GM10248 (cell line): ENCODE measurements around the gene HIBCH.
"Not testable (repeated sequence)": the region's sequence is repeated elsewhere in the genome, so short reads cannot be mapped to it uniquely, and the experiment has no call there.

Experiments
- CTCF ChIA-PET: fragments of 300-600 bp; sonication (Branson Sonifier 250); formaldehyde crosslinking; extraction: SDS; loops from one replicate; lab custom pipeline; 2021; ENCODE audit warnings: antibody characterized with exemption; lab: Yijun Ruan, JAX
- POLR2A ChIA-PET: fragments of 350-650 bp; sonication (Branson Sonifier 250); formaldehyde crosslinking; extraction: SDS; loops from one replicate; lab custom pipeline; 2020; ENCODE audit warnings: antibody characterized with exemption; lab: Yijun Ruan, JAX
- DNase-seq: peaks from one replicate; pipeline ENCODE4 v3.0.0; 2012; ENCODE audit errors: extremely low spot score
- TF ChIP-seq, protein P1 (sequence below): IDR thresholded peaks from 2 replicates; pipeline ENCODE4 v1.5.1; 2012; ENCODE audit warnings: mild to moderate bottlenecking, low read depth; ENCODE audit errors: extremely low read depth, missing control alignments, control extremely low read depth

Gene HIBCH

DNA sequence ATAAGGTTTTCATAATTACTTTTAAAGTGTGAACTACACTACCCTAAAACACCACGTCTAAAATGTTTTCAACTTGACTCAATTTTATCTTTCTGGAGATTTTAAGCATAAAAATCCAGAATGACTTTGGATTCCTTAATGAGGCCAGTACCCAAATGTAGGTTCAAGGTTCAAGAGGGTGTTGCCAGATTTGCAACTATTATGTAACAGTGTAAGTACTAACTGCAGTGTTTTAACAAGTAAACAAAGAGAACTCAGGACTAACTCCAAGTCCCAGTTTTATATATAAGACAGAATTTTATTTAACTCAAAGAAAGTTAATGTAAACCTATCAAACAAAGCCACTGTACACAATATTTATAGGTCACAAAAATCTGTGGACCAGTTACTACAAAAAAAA lies 5.7 kb downstream of the HIBCH start:
- CTCF ChIA-PET = interaction anchor here (1.2 kb wide), 2 partner anchors 51 to 225 kb away, joined by 3 to 4 read pairs; no protein-coding TSS in a partner anchor
- POLR2A ChIA-PET = interaction anchor here (0.7 kb wide), 1 partner anchor 275 kb away, joined by 5 read pairs; no protein-coding TSS in a partner anchor
- TF ChIP-seq, protein P1, sequence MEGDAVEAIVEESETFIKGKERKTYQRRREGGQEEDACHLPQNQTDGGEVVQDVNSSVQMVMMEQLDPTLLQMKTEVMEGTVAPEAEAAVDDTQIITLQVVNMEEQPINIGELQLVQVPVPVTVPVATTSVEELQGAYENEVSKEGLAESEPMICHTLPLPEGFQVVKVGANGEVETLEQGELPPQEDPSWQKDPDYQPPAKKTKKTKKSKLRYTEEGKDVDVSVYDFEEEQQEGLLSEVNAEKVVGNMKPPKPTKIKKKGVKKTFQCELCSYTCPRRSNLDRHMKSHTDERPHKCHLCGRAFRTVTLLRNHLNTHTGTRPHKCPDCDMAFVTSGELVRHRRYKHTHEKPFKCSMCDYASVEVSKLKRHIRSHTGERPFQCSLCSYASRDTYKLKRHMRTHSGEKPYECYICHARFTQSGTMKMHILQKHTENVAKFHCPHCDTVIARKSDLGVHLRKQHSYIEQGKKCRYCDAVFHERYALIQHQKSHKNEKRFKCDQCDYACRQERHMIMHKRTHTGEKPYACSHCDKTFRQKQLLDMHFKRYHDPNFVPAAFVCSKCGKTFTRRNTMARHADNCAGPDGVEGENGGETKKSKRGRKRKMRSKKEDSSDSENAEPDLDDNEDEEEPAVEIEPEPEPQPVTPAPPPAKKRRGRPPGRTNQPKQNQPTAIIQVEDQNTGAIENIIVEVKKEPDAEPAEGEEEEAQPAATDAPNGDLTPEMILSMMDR = no peak
- DNase-seq = no peak

DNA sequence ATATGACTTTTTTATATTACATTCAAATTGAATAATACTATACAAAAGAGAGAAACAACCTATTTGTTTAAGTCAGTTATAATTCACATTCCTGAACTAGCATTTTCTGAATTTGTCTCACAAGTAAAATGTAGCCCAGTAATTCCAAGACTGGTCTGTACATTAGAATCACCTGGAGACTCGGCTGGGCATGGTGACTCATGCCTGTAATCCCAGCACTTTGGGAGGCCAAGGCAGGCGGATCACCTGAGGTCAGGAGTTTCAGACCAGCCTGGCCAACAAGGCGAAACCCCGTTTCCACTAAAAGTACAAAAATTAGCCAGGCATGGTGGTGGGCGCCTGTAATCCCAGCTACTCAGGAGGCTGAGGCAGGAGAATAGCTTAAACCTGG lies 7.0 kb downstream of the HIBCH start:
- CTCF ChIA-PET = interaction anchor here (1.0 kb wide), 2 partner anchors 8 to 67 kb away, joined by 3 to 4 read pairs; no protein-coding TSS in a partner anchor
- POLR2A ChIA-PET, DNase-seq: not testable (repeated sequence)

DNA sequence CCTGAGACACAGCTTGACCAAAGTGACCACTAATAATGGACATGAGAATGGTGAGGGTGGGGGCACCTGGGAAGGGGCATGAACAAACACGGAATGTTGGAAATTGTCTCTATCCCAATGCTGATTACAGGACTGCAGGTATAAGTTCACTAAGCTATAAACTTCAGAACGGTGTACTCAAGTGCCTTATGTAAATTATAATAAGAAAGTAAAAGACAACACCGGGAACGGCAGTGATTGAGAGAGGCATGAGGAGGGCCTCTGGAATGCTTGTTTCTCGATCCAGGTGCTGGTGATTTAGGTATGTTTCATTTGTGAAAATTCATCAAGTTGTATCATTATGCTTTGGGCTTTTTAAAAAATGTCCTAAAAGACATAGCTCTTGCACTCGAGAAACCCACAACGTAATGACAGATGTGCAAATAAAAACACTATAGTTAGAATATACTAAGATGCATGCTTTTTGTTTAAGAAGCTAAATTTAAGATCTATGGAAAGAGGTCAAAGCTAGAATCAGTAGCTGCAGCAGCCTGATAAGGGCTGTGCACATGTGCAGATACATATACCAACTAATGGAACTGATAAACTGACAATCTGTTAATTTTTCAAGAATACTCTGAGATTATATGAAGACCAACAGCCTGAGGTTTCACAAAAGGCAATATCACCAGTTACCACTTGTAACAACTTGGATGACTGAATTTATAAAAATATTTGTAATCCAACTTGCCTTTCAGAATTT lies 7.6 kb downstream of the HIBCH start:
- DNase-seq = no peak
- POLR2A ChIA-PET = no interaction called here
- CTCF ChIA-PET = interaction anchor here (1.0 kb wide), 3 partner anchors 8 to 636 kb away, joined by 3 to 4 read pairs (median 3); no protein-coding TSS in a partner anchor

DNA sequence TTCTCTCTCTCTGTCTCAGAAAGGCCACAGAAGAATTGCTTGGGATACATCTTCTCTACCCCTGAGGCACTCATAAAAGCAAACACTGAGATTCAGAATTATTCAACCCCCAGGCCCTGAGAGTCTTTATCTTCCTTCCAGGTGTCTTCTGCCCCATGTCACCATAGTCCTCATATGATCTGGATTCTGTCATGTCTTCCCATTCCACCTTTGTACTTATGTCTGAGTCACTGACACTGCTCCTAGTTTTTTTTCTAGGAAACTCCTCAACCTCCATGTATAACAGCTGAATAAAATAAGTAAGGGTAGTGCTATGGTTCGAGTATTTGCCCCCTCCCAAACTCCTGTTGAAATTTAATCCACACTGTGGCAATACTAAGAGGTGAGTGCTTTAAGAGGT lies 11.6 kb downstream of the HIBCH start:
- TF ChIP-seq, protein P1 = no peak
- POLR2A ChIA-PET = interaction anchor here (0.5 kb wide), 1 partner anchor 572 kb away, joined by 7 read pairs; no protein-coding TSS in a partner anchor
- no peak for DNase-seq
- CTCF ChIA-PET = interaction anchor here (1.2 to 2.2 kb wide), 3 partner anchors 11 to 219 kb away, joined by 3 to 6 read pairs (median 6); partner anchors contain the start of gene HIBCH

More for the DNA sequence above, 7.6 kb downstream of the HIBCH start:
- TF ChIP-seq, protein P1 = no peak

DNA sequence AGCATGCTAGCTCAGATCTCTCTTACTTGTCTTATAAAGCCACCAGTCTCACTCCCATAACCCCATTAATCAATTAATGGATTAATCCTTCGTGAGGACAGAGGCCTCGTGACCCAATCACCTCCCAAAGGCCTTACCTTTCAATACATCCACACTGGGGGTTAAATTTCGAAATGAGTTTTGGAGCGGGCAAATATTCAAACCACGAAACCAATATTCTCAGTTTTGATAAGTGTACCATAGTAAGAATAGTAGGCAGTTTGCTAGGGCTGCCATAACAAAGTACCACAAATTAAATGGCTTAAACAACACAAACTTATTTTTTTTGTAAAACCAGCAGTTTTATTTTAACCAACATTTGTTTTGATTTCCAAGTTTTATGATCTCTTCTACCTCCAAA lies 15.2 kb downstream of the HIBCH start:
- TF ChIP-seq, protein P1 = no peak

DNA sequence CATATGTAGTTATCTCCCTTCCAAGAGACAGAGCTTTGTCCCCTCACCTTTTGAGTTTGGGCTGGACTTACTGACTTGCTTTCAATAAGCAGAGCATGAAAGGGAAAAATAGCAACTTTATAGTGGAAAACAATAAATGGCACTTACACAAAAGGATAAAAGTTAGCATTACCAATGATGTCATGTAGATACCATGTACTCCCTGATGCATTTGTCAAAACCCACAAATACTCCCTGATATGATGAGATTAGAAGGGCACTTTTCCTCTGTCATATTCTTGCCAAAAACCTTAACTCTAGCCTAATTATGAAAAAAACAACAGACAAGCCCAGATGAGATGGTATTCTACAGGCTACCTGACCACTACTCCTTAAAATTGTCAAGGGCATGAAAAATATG lies 16.0 kb downstream of the HIBCH start:
- no peak for DNase-seq
- ChIA-PET CTCF (interaction anchor here (1.1 kb wide), 1 partner anchor 11 kb away, joined by 3 read pairs; no protein-coding TSS in a partner anchor), POLR2A (no interaction called here)
- TF ChIP-seq, protein P1 = no peak

More for the DNA sequence above, 15.2 kb downstream of the HIBCH start:
- ChIA-PET POLR2A (no interaction called here), CTCF (no interaction called here)
- DNase-seq = no peak

DNA sequence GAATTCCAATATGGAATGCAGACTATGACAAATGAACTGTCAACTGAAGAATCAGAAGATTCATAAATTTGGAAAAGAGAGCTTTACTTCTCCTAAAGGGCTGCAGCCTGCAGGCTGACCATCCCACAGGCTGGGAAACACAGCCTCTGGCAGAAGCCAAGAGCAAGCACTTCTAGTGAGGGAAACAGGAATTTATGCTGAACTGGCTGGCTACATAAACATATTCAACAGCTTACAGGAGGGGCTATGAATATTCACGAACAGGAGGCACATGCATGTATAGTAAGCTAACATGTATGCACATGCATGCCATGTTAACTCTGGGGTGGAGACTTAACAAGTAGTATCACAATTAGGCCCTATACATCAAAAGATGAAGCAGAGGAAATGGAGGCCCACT lies 17.6 kb downstream of the HIBCH start:
- POLR2A ChIA-PET = no interaction called here
- DNase-seq = no peak
- TF ChIP-seq, protein P1 = no peak
- CTCF ChIA-PET = interaction anchor here (1.0 to 1.7 kb wide), 3 partner anchors 15 to 220 kb away, joined by 3 to 6 read pairs (median 3); no protein-coding TSS in a partner anchor
